Esophagus (tissue), 2 donors: Measurements from ENCODE around the gene MUC5AC. TPM values are rescaled to one million over a fixed set of nuclear protein-coding genes. Genes with fewer than 3 reads are reported as not detected.

Experiments used
- H3K27ac ChIP-seq, 2 donors: one replicate each; pipeline ENCODE4 v1.5.1; 2013; ENCODE audit warnings: low read depth in 2 of 2, mild to moderate bottlenecking in 2 of 2, inconsistent platforms in 1 of 2, low read length in 1 of 2, moderate library complexity in 1 of 2
- H3K27me3 ChIP-seq, 2 donors: one replicate each; pipeline ENCODE4 v1.6.1; 2013; ENCODE audit warnings: low read length in 2 of 2, control low read depth in 1 of 2, mild to moderate bottlenecking in 1 of 2; ENCODE audit not compliant: insufficient read depth in 2 of 2, control insufficient read depth in 1 of 2
- H3K36me3 ChIP-seq, 2 donors: one replicate each; pipeline ENCODE4 v1.6.1; 2013; ENCODE audit warnings: low read length in 1 of 2; ENCODE audit not compliant: control insufficient read depth in 2 of 2, insufficient read depth in 2 of 2
- H3K4me1 ChIP-seq, 2 donors: one replicate each; pipeline ENCODE4 v1.6.1; 2013; ENCODE audit warnings: low read length in 1 of 2; ENCODE audit not compliant: control insufficient read depth in 2 of 2, insufficient read depth in 2 of 2
- H3K4me3 ChIP-seq, 2 donors: one replicate each; pipeline ENCODE4 v1.5.1; 2013; ENCODE audit warnings: low read length in 2 of 2, mild to moderate bottlenecking in 2 of 2, low read depth in 1 of 2, moderate library complexity in 1 of 2
- H3K9me3 ChIP-seq, 2 donors: one replicate each; pipeline ENCODE4 v1.6.1; 2013; ENCODE audit warnings: mild to moderate bottlenecking in 2 of 2, low read depth in 1 of 2, low read length in 1 of 2, moderate library complexity in 1 of 2; ENCODE audit not compliant: control insufficient read depth in 2 of 2, insufficient read depth in 1 of 2
- WGBS, 2 donors: extraction: QIAGEN DNeasy Blood & Tissue Kit; methylation state at CpG; one replicate each; pipeline ENCODE4 v1.1.7; 2013; 5-methylcytosine and 5-hydroxymethylcytosine counted together
- polyA plus RNA-seq, 2 donors: library from polyadenylated mRNA; stranded (reverse); fragments of 200-250 nt; gene quantifications; one replicate each; pipeline ENCODE4 v1.2.3, GENCODE V29; 2013
- donor health status: healthy with polysubstance abuse.
- donor health status: Bipolar disorder and iron deficiency.

Gene MUC5AC
- polyA plus RNA-seq, 2 donors, result 0.01 to 0.08 TPM

GRCh38 chr11:1205121-1205986 lies 47.6 kb downstream of the MUC5AC start:
- no peak overlapping the region for H3K27ac ChIP-seq
- WGBS, 2 donors, result 70 to 71% methylated on average over 35 of the region's 35 CpGs
- no peak overlapping the region for H3K4me3 ChIP-seq
- peaks cover 0 to 4% of the 10 kb centered on the region in 2 donors for H3K4me1 ChIP-seq
- peaks cover 0 to 3% of the 10 kb centered on the region in 2 donors for H3K27me3 ChIP-seq
- H3K9me3 ChIP-seq, result peaks cover 4 to 9% of the 10 kb centered on the region in 2 donors
- H3K36me3 ChIP-seq, result no peaks in the 10 kb centered on the region

- Histone ChIP-seq H3K36me3 (no peaks in the 10 kb centered on the region), H3K4me1 (peaks cover 0 to 4% of the 10 kb centered on the region in 2 donors), H3K27me3 (peaks cover 0 to 3% of the 10 kb centered on the region in 2 donors), H3K4me3 (no peak overlapping the region), H3K27ac (no peak overlapping the region), H3K9me3 (peaks cover 4 to 9% of the 10 kb centered on the region in 2 donors)
- 84 to 89% methylated on average over 8 of the region's 8 CpGs for WGBS, 2 donors
These were observed 48.2 kb downstream of the MUC5AC start for GRCh38 chr11:1205987-1206331.

GRCh38 chr11:1206391-1207271 lies 48.9 kb downstream of the MUC5AC start:
- 83 to 87% methylated on average over 38 of the region's 38 CpGs for WGBS, 2 donors
- Histone ChIP-seq H3K27me3 (peaks cover 0 to 3% of the 10 kb centered on the region in 2 donors), H3K4me3 (no peak overlapping the region)

DNA sequence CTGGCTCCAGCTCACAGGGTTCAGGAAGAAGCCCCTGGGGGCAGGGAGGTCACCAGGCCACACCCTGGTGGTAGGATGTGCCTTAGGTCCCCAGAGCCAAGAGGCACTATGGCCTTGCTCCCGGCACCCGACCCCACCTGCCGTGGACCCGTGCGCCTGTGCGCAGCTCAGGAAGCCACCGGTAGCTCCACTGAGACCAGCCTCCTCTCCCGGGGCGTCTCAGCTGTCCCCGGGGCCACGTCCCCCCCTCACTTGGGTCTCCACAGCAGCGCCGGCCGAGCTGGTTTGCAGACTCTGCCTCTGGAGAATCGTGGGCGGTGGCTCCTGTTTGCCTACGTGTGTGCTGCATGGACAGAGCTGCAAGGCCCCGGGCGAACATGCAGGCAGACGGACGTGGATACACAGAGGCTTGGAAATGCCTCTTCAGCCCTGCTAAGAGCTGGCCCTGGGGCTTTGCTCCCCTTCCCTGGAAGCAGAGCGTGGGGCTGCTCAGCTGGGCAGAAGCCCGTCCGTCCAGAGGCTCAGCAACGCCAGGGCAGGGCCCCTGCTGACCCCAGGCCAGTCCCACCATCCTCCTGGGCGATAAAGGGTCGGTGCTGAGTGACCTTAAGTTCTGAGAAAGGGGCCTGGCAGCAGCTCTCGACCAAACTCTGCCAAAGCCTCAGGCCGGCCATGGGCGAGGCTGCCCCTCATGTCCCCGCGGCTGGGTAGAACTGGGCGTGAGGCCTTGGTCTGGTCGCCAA lies 49.8 kb downstream of the MUC5AC start:
- Histone ChIP-seq H3K36me3 (no peaks in the 10 kb centered on the region), H3K27me3 (peaks cover 0 to 2% of the 10 kb centered on the region in 2 donors)
- WGBS, 2 donors, result 63 to 71% methylated on average over 34 of the region's 34 CpGs

More at GRCh38 chr11:1206391-1207271, 48.9 kb downstream of the MUC5AC start:
- Histone ChIP-seq H3K4me1 (peaks cover 0 to 4% of the 10 kb centered on the region in 2 donors), H3K27ac (no peak overlapping the region), H3K36me3 (no peaks in the 10 kb centered on the region), H3K9me3 (peaks cover 4 to 9% of the 10 kb centered on the region in 2 donors)

DNA sequence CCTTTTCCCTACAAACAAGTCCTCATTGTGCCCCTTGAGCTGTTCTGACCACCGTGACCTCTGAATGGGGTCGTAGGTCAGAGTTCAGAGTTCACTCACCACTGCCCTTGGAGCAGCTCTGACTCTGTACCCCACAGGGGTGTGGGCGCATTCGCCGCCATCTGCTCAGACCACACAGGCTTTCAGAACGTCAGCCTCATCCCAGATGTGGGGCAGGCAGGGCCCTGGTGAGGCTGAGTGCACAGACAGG lies 50.3 kb downstream of the MUC5AC start:
- Histone ChIP-seq H3K9me3 (peaks cover 4 to 9% of the 10 kb centered on the region in 2 donors), H3K27me3 (no peaks in the 10 kb centered on the region), H3K4me1 (peaks cover 0 to 4% of the 10 kb centered on the region in 2 donors), H3K36me3 (no peaks in the 10 kb centered on the region), H3K27ac (no peak overlapping the region), H3K4me3 (no peak overlapping the region)
- WGBS, 2 donors, result 69 to 74% methylated on average over 6 of the region's 6 CpGs

More for the DNA sequence above, 49.8 kb downstream of the MUC5AC start:
- Histone ChIP-seq H3K4me3 (no peak overlapping the region), H3K27ac (no peak overlapping the region), H3K9me3 (peaks cover 4 to 9% of the 10 kb centered on the region in 2 donors), H3K4me1 (peaks cover 0 to 4% of the 10 kb centered on the region in 2 donors)

GRCh38 chr11:1208394-1209261 lies 50.9 kb downstream of the MUC5AC start:
- WGBS, 2 donors, result 84 to 86% methylated on average over 37 to 39 of the region's 39 CpGs

GRCh38 chr11:1209371-1210057 lies 51.8 kb downstream of the MUC5AC start:
- Histone ChIP-seq H3K27ac (no peak overlapping the region), H3K36me3 (no peaks in the 10 kb centered on the region), H3K27me3 (no peaks in the 10 kb centered on the region), H3K4me1 (no peaks in the 10 kb centered on the region), H3K9me3 (peaks cover 4 to 9% of the 10 kb centered on the region in 2 donors), H3K4me3 (no peak overlapping the region)
- 90% methylated on average over 17 of the region's 17 CpGs for WGBS, 2 donors

More at GRCh38 chr11:1208394-1209261, 50.9 kb downstream of the MUC5AC start:
- H3K27ac ChIP-seq, result no peak overlapping the region
- H3K4me1 ChIP-seq, result no peaks in the 10 kb centered on the region
- no peaks in the 10 kb centered on the region for H3K36me3 ChIP-seq
- peaks cover 4 to 9% of the 10 kb centered on the region in 2 donors for H3K9me3 ChIP-seq
- H3K27me3 ChIP-seq, result no peaks in the 10 kb centered on the region
- no peak overlapping the region for H3K4me3 ChIP-seq

DNA sequence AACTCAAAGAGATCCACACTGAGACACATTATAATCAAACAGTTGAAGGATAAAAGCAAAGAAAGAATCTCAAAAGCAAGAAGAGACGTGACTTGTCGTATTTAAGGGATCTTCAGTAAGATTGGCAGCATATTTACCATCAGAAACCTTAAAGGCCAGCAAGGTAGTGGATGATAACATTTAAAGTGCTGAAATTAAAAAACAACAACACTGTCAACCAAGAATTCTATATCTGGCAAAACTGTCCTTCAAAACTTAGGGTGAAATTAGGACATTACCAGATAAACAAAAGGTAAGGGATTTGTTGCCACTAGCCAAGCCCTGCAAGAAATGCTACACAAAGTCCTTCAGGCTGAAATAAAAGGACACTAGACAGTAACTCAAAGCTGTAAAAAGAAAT lies 54.1 kb downstream of the MUC5AC start:
- WGBS, 2 donors, result 86 to 91% methylated on average over 2 of the region's 2 CpGs
- H3K36me3 ChIP-seq, result no peaks in the 10 kb centered on the region
- no peak overlapping the region for H3K4me3 ChIP-seq
- peaks cover 4 to 9% of the 10 kb centered on the region in 2 donors for H3K9me3 ChIP-seq
- no peak overlapping the region for H3K27ac ChIP-seq
- H3K4me1 ChIP-seq, result no peaks in the 10 kb centered on the region
- no peaks in the 10 kb centered on the region for H3K27me3 ChIP-seq
